Pancreas (tissue), 10 donors: ENCODE results near the gene ZNF474. TPM values are rescaled to one million over a fixed set of nuclear protein-coding genes. Genes with fewer than 3 reads are reported as not detected.

Experiments used
- ATAC-seq, 4 donors: fragments of 200-7000 bp; cut with Tn5 transposase; one replicate each; pipeline versions ENCODE4 v1.8.0 to v1.9.1; 2020; ENCODE audit warnings: mild to moderate bottlenecking in 4 of 4, moderate library complexity in 4 of 4
- DNase-seq, 6 donors: peaks; one replicate each; pipeline ENCODE4 v3.0.0-alpha.2; 2020
- FAIRE-seq: peaks from 2 replicates; lab custom pipeline; 2012; peaks lifted over from hg19 to GRCh38; lab: Jason Lieb, UNC
- H3K27ac ChIP-seq, 4 donors: fragments of 200-600 bp; sonication (generic); 1 replicate in 3 of 4; 2 replicates in 1 of 4; pipeline versions ENCODE4 v1.5.0 to v1.8.0; 2020
- H3K27me3 ChIP-seq, 4 donors: fragments of 200-600 bp; one replicate each; pipeline ENCODE4 v1.8.0; 2021
- H3K36me3 ChIP-seq, 3 donors: fragments of 200-600 bp; sonication (generic) in 1 of 3; one replicate each; pipeline versions ENCODE4 v1.5.0 to v1.8.0; 2020 to 2021
- H3K4me1 ChIP-seq, 3 donors: fragments of 200-600 bp; one replicate each; pipeline ENCODE4 v1.8.0; 2021
- H3K4me3 ChIP-seq, 4 donors: fragments of 200-600 bp; sonication (generic) in 2 of 4; one replicate each; pipeline versions ENCODE4 v1.5.0 to v1.8.0; 2020 to 2021
- H3K9me3 ChIP-seq, 4 donors: fragments of 200-600 bp; one replicate each; pipeline ENCODE4 v1.8.0; 2021
- WGBS, 2 donors: extraction: QIAGEN DNeasy Blood & Tissue Kit; methylation state at CpG; one replicate each; pipeline ENCODE4 v1.1.7; 2013; 5-methylcytosine and 5-hydroxymethylcytosine counted together
- intact Hi-C, 3 donors: fragments of 100-400 bp; cut with DNase I; formaldehyde crosslinking; loops; one replicate each; pipeline versions ENCODE4 v1.11.1 to v1.14.2; 2022
- polyA plus RNA-seq, 2 donors: library from polyadenylated mRNA; stranded (reverse); fragments of 200-250 nt; gene quantifications; one replicate each; pipeline ENCODE4 v1.2.3, GENCODE V29; 2013
- total RNA-seq, 6 donors: library from RNA; stranded (reverse); fragmentation: NEBNext Ultra II Directional in 4 of 6; extraction: Animal tissue kit (Norgen Biotek cat#: 25700) in 4 of 6; gene quantifications; one replicate each; pipeline versions ENCODE4 v1.2.1 to v1.2.4, GENCODE V29; 2021 to 2023
- TF ChIP-seq, protein P1 (sequence below), 4 donors: fragments of 200-600 bp; sonication (generic) in 3 of 4; IDR thresholded peaks; one replicate each; pipeline versions ENCODE4 v1.5.0 to v1.8.0; 2021; ENCODE audit warnings: antibody characterized with exemption in 4 of 4
- donor health status: healthy with polysubstance abuse.
- donor health status: DM: no; HTN: no; CAD: no; lungs with moderate emphysema.
- donor health status: DM: no; HTN: no; CAD: no.
- donor health status: control.
- donor health status: control.
- donor health status: Bipolar disorder and iron deficiency.
- donor health status: DM: yes; HTN: yes; CAD: no.
- donor health status: DM: no; HTN: no; CAD: no.
- donor health status: DM: no; HTN: no; CAD: no.
- donor health status: DM: yes; HTN: yes; CAD: no.

The ZNF474 gene
- total and polyA plus RNA-seq, 8 donors, result 0.08 to 0.56 (median 0.12) TPM; not detected in 5

- WGBS, 2 donors, result 88 to 95% methylated on average over 4 of the region's 4 CpGs
- Histone ChIP-seq H3K27ac (no peak overlapping the region), H3K4me1 (no peaks in the 10 kb centered on the region), H3K4me3 (no peak overlapping the region), H3K36me3 (no peaks in the 10 kb centered on the region), H3K9me3 (no peaks in the 10 kb centered on the region), H3K27me3 (no peaks in the 10 kb centered on the region)
- TF ChIP-seq, protein P1, sequence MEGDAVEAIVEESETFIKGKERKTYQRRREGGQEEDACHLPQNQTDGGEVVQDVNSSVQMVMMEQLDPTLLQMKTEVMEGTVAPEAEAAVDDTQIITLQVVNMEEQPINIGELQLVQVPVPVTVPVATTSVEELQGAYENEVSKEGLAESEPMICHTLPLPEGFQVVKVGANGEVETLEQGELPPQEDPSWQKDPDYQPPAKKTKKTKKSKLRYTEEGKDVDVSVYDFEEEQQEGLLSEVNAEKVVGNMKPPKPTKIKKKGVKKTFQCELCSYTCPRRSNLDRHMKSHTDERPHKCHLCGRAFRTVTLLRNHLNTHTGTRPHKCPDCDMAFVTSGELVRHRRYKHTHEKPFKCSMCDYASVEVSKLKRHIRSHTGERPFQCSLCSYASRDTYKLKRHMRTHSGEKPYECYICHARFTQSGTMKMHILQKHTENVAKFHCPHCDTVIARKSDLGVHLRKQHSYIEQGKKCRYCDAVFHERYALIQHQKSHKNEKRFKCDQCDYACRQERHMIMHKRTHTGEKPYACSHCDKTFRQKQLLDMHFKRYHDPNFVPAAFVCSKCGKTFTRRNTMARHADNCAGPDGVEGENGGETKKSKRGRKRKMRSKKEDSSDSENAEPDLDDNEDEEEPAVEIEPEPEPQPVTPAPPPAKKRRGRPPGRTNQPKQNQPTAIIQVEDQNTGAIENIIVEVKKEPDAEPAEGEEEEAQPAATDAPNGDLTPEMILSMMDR (IDR thresholded peaks at IDR 0.05), result no peak
- ATAC-seq (no peak), DNase-seq (no peak), FAIRE-seq (no peak)
- intact Hi-C loops, result no loop called here
Measured at GRCh38 chr5:122169350-122170103, 40.2 kb downstream of the ZNF474 start.

- H3K4me3 ChIP-seq, result no peak overlapping the region
- no peak overlapping the region for H3K27ac ChIP-seq
- TF ChIP-seq, protein P1 (IDR thresholded peaks at IDR 0.05), result no peak
- FAIRE-seq (no peak), ATAC-seq (no peak), DNase-seq (no peak)
- H3K4me1 ChIP-seq, result no peaks in the 10 kb centered on the region
- WGBS, 2 donors, result 31 to 51% methylated on average over 4 of the region's 4 CpGs
- H3K27me3 ChIP-seq, result no peaks in the 10 kb centered on the region
- intact Hi-C loops, result no loop called here
- H3K9me3 ChIP-seq, result no peaks in the 10 kb centered on the region
- no peaks in the 10 kb centered on the region for H3K36me3 ChIP-seq
Measured at GRCh38 chr5:122170620-122171019, 41.3 kb downstream of the ZNF474 start.

DNA sequence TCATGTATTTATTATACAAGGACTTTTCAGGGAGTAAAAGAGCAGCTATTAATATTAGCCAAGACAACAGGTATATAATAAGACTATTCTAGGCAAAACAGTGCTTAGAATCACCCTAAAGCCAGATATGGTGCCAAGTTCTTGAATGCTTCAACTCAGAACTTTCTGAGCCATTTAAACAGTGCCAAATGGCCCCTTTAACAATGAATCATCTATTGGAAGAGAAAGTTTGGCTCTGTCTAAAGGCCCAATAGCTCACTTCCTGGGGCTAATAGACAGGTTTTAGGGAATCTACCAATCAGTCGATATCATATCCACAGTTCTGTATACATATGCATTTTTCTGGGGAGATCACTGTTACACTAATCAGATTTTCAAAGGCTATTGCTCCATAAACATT is 42.9 kb downstream of the ZNF474 start:
- Histone ChIP-seq H3K9me3 (no peaks in the 10 kb centered on the region), H3K4me3 (no peak overlapping the region), H3K27ac (no peak overlapping the region), H3K27me3 (no peaks in the 10 kb centered on the region), H3K36me3 (no peaks in the 10 kb centered on the region), H3K4me1 (no peaks in the 10 kb centered on the region)
- intact Hi-C loops, result no loop called here
- WGBS, 2 donors, result 81 to 92% methylated on average over 1 of the region's 1 CpG
- DNase-seq (no peak), FAIRE-seq (no peak), ATAC-seq (no peak)
- TF ChIP-seq, protein P1 (IDR thresholded peaks at IDR 0.05), result no peak

DNA sequence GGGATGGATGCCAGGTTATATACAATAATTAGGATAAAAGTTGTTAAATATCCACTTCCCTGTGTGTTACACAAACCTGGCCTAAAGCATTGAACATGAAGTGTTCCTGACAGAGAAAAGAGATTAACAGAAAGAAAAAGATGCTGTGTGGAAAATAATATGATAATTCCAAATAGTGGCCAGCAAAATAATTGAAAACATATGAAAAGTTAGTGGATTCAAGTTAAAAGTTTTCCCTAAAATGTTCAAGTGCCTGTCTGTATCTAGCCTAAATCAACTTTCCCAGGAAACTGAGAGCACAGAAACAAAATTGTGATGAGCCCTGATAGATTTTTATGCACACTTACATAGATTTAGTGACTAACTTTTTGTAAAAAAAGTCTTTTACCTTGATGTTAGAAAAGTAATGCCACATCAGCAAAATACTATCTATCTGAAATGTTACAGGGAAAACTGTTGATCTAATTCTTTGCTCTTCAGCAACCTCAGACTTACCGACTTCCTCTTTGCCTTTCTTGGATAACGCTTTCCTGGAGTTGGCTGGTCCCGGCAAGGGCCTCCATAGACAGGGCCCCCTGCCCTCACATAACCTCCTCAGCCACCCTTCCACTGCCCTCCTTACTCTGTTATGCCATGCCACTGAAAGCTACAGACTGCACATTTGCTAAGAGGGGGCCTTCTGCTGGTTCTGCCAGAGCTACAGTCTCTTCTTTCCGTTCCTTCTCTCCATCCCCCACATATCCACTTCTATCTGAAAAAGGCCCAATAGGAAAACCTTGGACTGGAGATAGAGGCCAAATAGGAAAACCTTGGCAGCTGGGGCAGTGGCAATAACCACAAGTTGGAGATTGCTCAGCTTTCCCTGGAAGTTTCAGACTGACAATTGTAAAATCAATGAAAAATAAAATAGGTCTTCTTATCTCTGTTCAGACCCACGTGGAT is 44.4 kb downstream of the ZNF474 start:
- no peaks in the 10 kb centered on the region for H3K36me3 ChIP-seq
- ATAC-seq, result no peak
- DNase-seq, result no peak
- TF ChIP-seq, protein P1 (IDR thresholded peaks at IDR 0.05), result no peak
- intact Hi-C loops, result no loop called here
- H3K27me3 ChIP-seq, result no peaks in the 10 kb centered on the region
- no peaks in the 10 kb centered on the region for H3K9me3 ChIP-seq
- WGBS, 2 donors, result 55 to 59% methylated on average over 5 of the region's 5 CpGs
- H3K4me1 ChIP-seq, result no peaks in the 10 kb centered on the region
- no peak for FAIRE-seq
- no peak overlapping the region for H3K27ac ChIP-seq
- no peak overlapping the region for H3K4me3 ChIP-seq
